ENCODE data around the gene TMEM229A. TPM values are rescaled to one million over a fixed set of nuclear protein-coding genes. Genes with fewer than 3 reads are reported as not detected.

The TMEM229A gene
- total and polyA plus RNA-seq, 2 of the 8 experiments (the other 6 are each of a cell fraction or from before 2014, with no cell fraction given), result 0.33 to 0.54 TPM

DNA sequence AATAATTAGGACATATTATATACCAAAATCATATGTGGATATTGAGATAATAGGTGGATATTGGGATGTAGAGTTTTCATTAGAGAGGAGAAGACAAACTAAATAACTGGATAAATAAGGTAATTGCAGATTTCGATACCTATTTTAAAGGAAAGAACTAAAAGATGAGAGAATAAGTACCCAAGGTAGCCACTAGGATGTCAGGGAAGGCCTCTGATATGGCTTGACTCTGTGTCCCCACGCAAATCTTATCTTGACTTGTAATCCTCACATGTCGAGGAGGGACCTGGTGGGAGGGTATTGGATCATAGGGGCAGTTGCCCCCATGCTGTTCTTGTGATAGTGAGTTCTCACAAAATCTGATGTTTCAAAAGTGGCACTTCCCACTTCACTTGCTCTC lies 44.7 kb upstream of the TMEM229A start:
- no peak overlapping the region for H3K14ac ChIP-seq (ENCODE audit: insufficient read length)
- no peak for DNase-seq (ENCODE audit: low read depth in 1 of 2, low spot score in 2 of 2)
- no peaks in the 10 kb centered on the region for H3K4me1 ChIP-seq (replicated peaks in 1 of 4; ENCODE audit: control insufficient read depth in 3 of 4, insufficient read depth in 4 of 4, low read length in 3 of 4)
- no peak overlapping the region for H2BK5ac ChIP-seq (ENCODE audit: low read depth, low read length)
- WGBS, 2 experiments (ENCODE audit: extremely low coverage in 1 of 2, insufficient coverage in 1 of 2, insufficient read length in 1 of 2, insufficient replicate concordance in 2 of 2, low coverage in 1 of 2, low lambda C conversion rate in 2 of 2, missing lambda C conversion rate in 1 of 2), result 72% methylated on average over 3 of the region's 3 CpGs; no CpG with 5 or more reads in 1 of the 2 experiments
- no peaks in the 10 kb centered on the region for H3K9me3 ChIP-seq (ENCODE audit: insufficient read depth in 2 of 2, low read depth in 1 of 2, low read length in 1 of 2)
- POLR2A ChIA-PET (ENCODE audit: partially characterized antibody), result no interaction called here
- TF ChIP-seq JUND (IDR thresholded peaks at IDR 0.05; ENCODE audit: low read length) (no peak), SP4 (IDR thresholded peaks at IDR 0.05; ENCODE audit: low read length) (no peak), CREB1 (IDR thresholded peaks at IDR 0.05) (no peak), GABPA (IDR thresholded peaks at IDR 0.05; ENCODE audit: borderline replicate concordance, insufficient read depth, low read length) (no peak), TAF7 (optimal IDR thresholded peaks at IDR 0.05; ENCODE audit: borderline replicate concordance, low read depth, low read length) (no peak), HDAC2 (IDR thresholded peaks at IDR 0.05; ENCODE audit: borderline replicate concordance in 1 of 2, low read depth in 2 of 2, low read length in 2 of 2) (no peak), ZNF274 (IDR thresholded peaks at IDR 0.05; ENCODE audit: borderline replicate concordance, extremely low read depth, low read length) (no peak)
- TF ChIP-seq, protein P1, sequence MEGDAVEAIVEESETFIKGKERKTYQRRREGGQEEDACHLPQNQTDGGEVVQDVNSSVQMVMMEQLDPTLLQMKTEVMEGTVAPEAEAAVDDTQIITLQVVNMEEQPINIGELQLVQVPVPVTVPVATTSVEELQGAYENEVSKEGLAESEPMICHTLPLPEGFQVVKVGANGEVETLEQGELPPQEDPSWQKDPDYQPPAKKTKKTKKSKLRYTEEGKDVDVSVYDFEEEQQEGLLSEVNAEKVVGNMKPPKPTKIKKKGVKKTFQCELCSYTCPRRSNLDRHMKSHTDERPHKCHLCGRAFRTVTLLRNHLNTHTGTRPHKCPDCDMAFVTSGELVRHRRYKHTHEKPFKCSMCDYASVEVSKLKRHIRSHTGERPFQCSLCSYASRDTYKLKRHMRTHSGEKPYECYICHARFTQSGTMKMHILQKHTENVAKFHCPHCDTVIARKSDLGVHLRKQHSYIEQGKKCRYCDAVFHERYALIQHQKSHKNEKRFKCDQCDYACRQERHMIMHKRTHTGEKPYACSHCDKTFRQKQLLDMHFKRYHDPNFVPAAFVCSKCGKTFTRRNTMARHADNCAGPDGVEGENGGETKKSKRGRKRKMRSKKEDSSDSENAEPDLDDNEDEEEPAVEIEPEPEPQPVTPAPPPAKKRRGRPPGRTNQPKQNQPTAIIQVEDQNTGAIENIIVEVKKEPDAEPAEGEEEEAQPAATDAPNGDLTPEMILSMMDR (IDR thresholded peaks at IDR 0.05; ENCODE audit: control extremely low read depth in 1 of 3, insufficient read depth in 1 of 3, low read depth in 1 of 3, low read length in 3 of 3), result peak in 1 of 3 experiments; percentile 24; a peak in 1 of 4 replicates
- no peak overlapping the region for H3K4ac ChIP-seq (replicated peaks; ENCODE audit: insufficient read length, low read depth, low read length)
- H4K5ac ChIP-seq (ENCODE audit: insufficient read length, low read depth, low read length), result no peak overlapping the region
- no peak overlapping the region for H4K8ac ChIP-seq (ENCODE audit: extremely low read depth, insufficient read depth, low read length)
- H3K23ac ChIP-seq (ENCODE audit: insufficient read length), result no peak overlapping the region
- no peak overlapping the region for H2AK5ac ChIP-seq (ENCODE audit: low read depth, low read length)
- no peaks in the 10 kb centered on the region for H3K79me1 ChIP-seq (ENCODE audit: low read depth, low read length)
- no peak overlapping the region for H3K4me2 ChIP-seq (ENCODE audit: insufficient read depth in 1 of 2, low read depth in 2 of 2, low read length in 2 of 2)
- no peaks in the 10 kb centered on the region for H3K27me3 ChIP-seq (replicated peaks in 1 of 4; ENCODE audit: control insufficient read depth in 3 of 4, extremely low read depth in 1 of 4, insufficient read depth in 3 of 4, low read length in 3 of 4)
- no peak for FAIRE-seq
- no peak overlapping the region for H2BK12ac ChIP-seq (ENCODE audit: low read depth, low read length)
- no peaks in the 10 kb centered on the region for H3K79me2 ChIP-seq (ENCODE audit: control insufficient read depth in 1 of 2, insufficient read depth in 2 of 2, low read length in 2 of 2)
- H3K27ac ChIP-seq (ENCODE audit: low read depth, low read length), result no peak overlapping the region
- H3K9ac ChIP-seq (replicated peaks in 1 of 4; ENCODE audit: extremely low read depth in 1 of 4, low read depth in 3 of 4, low read length in 3 of 4), result no peak overlapping the region
- H4K91ac ChIP-seq (replicated peaks; ENCODE audit: insufficient read length, low read length), result no peak overlapping the region
- H3K23me2 ChIP-seq (ENCODE audit: low read depth, low read length), result no peaks in the 10 kb centered on the region
- no peak overlapping the region for H2BK20ac ChIP-seq (ENCODE audit: low read length)
- no peak overlapping the region for H3K56ac ChIP-seq (replicated peaks; ENCODE audit: insufficient read length, low read depth, low read length)
- no peak overlapping the region for H2AFZ ChIP-seq (ENCODE audit: low read length)
- no peak overlapping the region for H3K4me3 ChIP-seq (ENCODE audit: extremely low read depth in 1 of 4, insufficient read depth in 2 of 4, low read depth in 3 of 4, low read length in 4 of 4)
- no peak overlapping the region for H3K18ac ChIP-seq (ENCODE audit: extremely low read depth, low read length)
- no peaks in the 10 kb centered on the region for H3K36me3 ChIP-seq (ENCODE audit: control insufficient read depth in 2 of 4, insufficient read depth in 4 of 4, low read length in 3 of 4)
- CTCF ChIA-PET (ENCODE audit: partially characterized antibody), result interaction anchor here (1.9 kb wide), 1 partner anchor 11 kb away, joined by 6 read pairs; no protein-coding TSS in a partner anchor
- H4K20me1 ChIP-seq (replicated peaks in 1 of 2; ENCODE audit: control insufficient read depth in 1 of 2, insufficient read depth in 2 of 2, low read length in 2 of 2), result no peaks in the 10 kb centered on the region
- no peak overlapping the region for H2BK120ac ChIP-seq (replicated peaks; ENCODE audit: low read depth, low read length)
- H2BK15ac ChIP-seq (ENCODE audit: low read length), result no peak overlapping the region
